Liver (tissue), 9 donors: ENCODE results near the gene HOXD1. TPM values are rescaled to one million over a fixed set of nuclear protein-coding genes. Genes with fewer than 3 reads are reported as not detected.

Experiments used
- DNase-seq: peaks from one replicate; pipeline ENCODE4 v3.0.0-alpha.2; 2017; ENCODE audit warnings: low spot score
- H3K27ac ChIP-seq, 2 donors: one replicate each; pipeline ENCODE4 v1.7.0; 2013; ENCODE audit warnings: inconsistent platforms in 2 of 2, low read length in 2 of 2, control low read depth in 1 of 2, low read depth in 1 of 2, mild to moderate bottlenecking in 1 of 2
- H3K27me3 ChIP-seq, 4 donors: one replicate each; pipeline versions ENCODE4 v1.6.1 to v1.7.0; 2013; ENCODE audit warnings: low read length in 3 of 4, inconsistent platforms in 1 of 4, mild to moderate bottlenecking in 1 of 4, moderate library complexity in 1 of 4; ENCODE audit not compliant: control insufficient read depth in 4 of 4, insufficient read depth in 4 of 4
- H3K36me3 ChIP-seq, 4 donors: one replicate each; pipeline versions ENCODE4 v1.6.1 to v1.7.0; 2013; ENCODE audit warnings: low read length in 3 of 4, mild to moderate bottlenecking in 3 of 4, low read depth in 1 of 4, moderate library complexity in 1 of 4; ENCODE audit not compliant: control insufficient read depth in 4 of 4, insufficient read depth in 3 of 4
- H3K4me1 ChIP-seq, 4 donors: one replicate each; pipeline versions ENCODE4 v1.6.1 to v1.7.0; 2013; ENCODE audit warnings: low read length in 3 of 4, mild to moderate bottlenecking in 3 of 4, moderate library complexity in 1 of 4; ENCODE audit not compliant: control insufficient read depth in 4 of 4, insufficient read depth in 4 of 4
- H3K4me3 ChIP-seq, 3 donors: one replicate each; pipeline versions ENCODE4 v1.6.1 to v1.7.0; 2013; ENCODE audit warnings: low read length in 3 of 3, control low read depth in 1 of 3, low read depth in 1 of 3, mild to moderate bottlenecking in 1 of 3
- H3K9ac ChIP-seq, 2 donors: one replicate each; pipeline ENCODE4 v1.7.0; 2013; ENCODE audit warnings: low read length in 2 of 2, mild to moderate bottlenecking in 2 of 2, moderate library complexity in 2 of 2, control low read depth in 1 of 2, low read depth in 1 of 2
- H3K9me3 ChIP-seq, 4 donors: one replicate each; pipeline versions ENCODE4 v1.6.1 to v1.7.0; 2013; ENCODE audit warnings: low read length in 3 of 4; ENCODE audit not compliant: control insufficient read depth in 4 of 4
- EGR1 ChIP-seq, 2 donors: IDR thresholded peaks; 2 replicates each; pipeline ENCODE4 v1.6.1; 2016 to 2018; ENCODE audit warnings: antibody characterized with exemption in 2 of 2, low read depth in 2 of 2
- FOXA1 ChIP-seq: IDR thresholded peaks from 2 replicates; pipeline ENCODE4 v1.6.1; 2016; ENCODE audit warnings: antibody characterized with exemption
- GABPA ChIP-seq, 2 donors: IDR thresholded peaks in 1 of 2; conservative IDR thresholded peaks in 1 of 2; 2 replicates each; pipeline ENCODE4 v1.6.1; 2016; ENCODE audit warnings: antibody characterized with exemption in 2 of 2, mild to moderate bottlenecking in 1 of 2, moderate library complexity in 1 of 2
- HNF4A ChIP-seq, 2 donors: conservative IDR thresholded peaks; 2 replicates each; pipeline ENCODE4 v1.6.1; 2016; ENCODE audit warnings: antibody characterized with exemption in 2 of 2, mild to moderate bottlenecking in 2 of 2
- HNF4G ChIP-seq: IDR thresholded peaks from 2 replicates; pipeline ENCODE4 v1.6.1; 2016; ENCODE audit warnings: antibody characterized with exemption
- JUND ChIP-seq, 2 donors: IDR thresholded peaks; 2 replicates each; pipeline ENCODE4 v1.6.1; 2016; ENCODE audit warnings: antibody characterized with exemption in 2 of 2
- NR2F2 ChIP-seq: IDR thresholded peaks from 2 replicates; pipeline ENCODE4 v1.6.1; 2016; ENCODE audit warnings: antibody characterized with exemption
- RAD21 ChIP-seq, 2 donors: IDR thresholded peaks; 2 replicates each; pipeline ENCODE4 v1.6.1; 2016; ENCODE audit warnings: antibody characterized with exemption in 2 of 2, mild to moderate bottlenecking in 2 of 2
- RXRA ChIP-seq, 2 donors: IDR thresholded peaks; 2 replicates each; pipeline ENCODE4 v1.6.1; 2017 to 2018; ENCODE audit warnings: antibody characterized with exemption in 2 of 2, mild to moderate bottlenecking in 1 of 2
- SP1 ChIP-seq: IDR thresholded peaks from 2 replicates; pipeline ENCODE4 v1.6.1; 2018; ENCODE audit warnings: antibody characterized with exemption, mild to moderate bottlenecking
- TAF1 ChIP-seq: conservative IDR thresholded peaks from 2 replicates; pipeline ENCODE4 v1.6.1; 2016; ENCODE audit warnings: antibody characterized with exemption, mild to moderate bottlenecking
- YY1 ChIP-seq: IDR thresholded peaks from 2 replicates; pipeline ENCODE4 v1.6.1; 2016; ENCODE audit warnings: antibody characterized with exemption, mild to moderate bottlenecking
- WGBS: extraction: QIAGEN DNeasy Blood & Tissue Kit; methylation state at CpG from one replicate; pipeline ENCODE4 v1.1.7; 2013; 5-methylcytosine and 5-hydroxymethylcytosine counted together
- polyA plus RNA-seq, 2 donors: library from polyadenylated mRNA; stranded (reverse) in 1 of 2; unstranded in 1 of 2; fragments of 200-250 nt in 1 of 2; fragments of >200 nt in 1 of 2; fragmentation: Nextera tagmentation in 1 of 2; extraction: Ambion mirVana in 1 of 2; gene quantifications; one replicate each; pipeline versions ENCODE4 v1.2.1 to v1.2.3, GENCODE V29; 2013 to 2015
- total RNA-seq, 2 donors: library from RNA; depleted of rRNA; stranded (reverse); fragments of >200 nt; gene quantifications; one replicate each; pipeline ENCODE4 v1.2.3, GENCODE V29; 2014
- TF ChIP-seq, protein P1 (sequence below): IDR thresholded peaks from 2 replicates; pipeline ENCODE4 v1.6.1; 2016; ENCODE audit warnings: antibody characterized with exemption
- TF ChIP-seq, protein P2 (sequence below): IDR thresholded peaks from 2 replicates; pipeline ENCODE4 v1.6.1; 2016; ENCODE audit warnings: antibody characterized with exemption
- TF ChIP-seq, protein P3 (sequence below): IDR thresholded peaks from 2 replicates; pipeline ENCODE4 v1.6.1; 2016; ENCODE audit warnings: antibody characterized with exemption, mild to moderate bottlenecking
- TF ChIP-seq, protein P4 (sequence below): IDR thresholded peaks from 2 replicates; pipeline ENCODE4 v1.6.1; 2016; ENCODE audit warnings: antibody characterized with exemption
- TF ChIP-seq, protein P5 (sequence below): fragments of 150-350 bp; IDR thresholded peaks from 2 replicates; pipeline ENCODE4 v1.5.1; 2017; ENCODE audit warnings: improper control_type of control experiment, low read depth, low read length; ENCODE audit not compliant: missing input control
- donor health status: healthy.
- donor health status: healthy.
- donor health status: healthy.
- donor health status: healthy.
- donor health status: healthy.

The HOXD1 gene
- total and polyA plus RNA-seq, 4 donors, result not detected

DNA sequence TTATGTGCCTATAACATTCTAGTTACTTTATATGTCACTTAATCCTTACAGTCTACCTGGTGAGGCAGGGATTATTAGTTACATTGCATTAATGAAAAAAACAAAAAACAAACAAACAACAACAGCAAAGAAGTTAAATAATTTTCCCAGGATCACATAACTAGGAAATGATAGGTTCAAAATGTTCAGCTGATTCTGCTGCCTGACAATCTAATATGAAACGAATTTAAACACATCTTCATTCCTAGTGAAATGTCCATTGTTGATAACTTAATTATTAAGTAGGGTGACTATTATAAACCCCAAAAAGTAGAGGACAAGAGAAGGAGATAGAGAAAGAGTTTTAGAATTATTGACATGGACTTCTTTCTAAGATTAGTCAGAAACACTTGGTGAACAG is 22.6 kb downstream of the HOXD1 start:
- Histone ChIP-seq H3K9ac (no peak overlapping the region), H3K27me3 (no peaks in the 10 kb centered on the region), H3K4me3 (no peak overlapping the region), H3K27ac (no peak overlapping the region), H3K9me3 (no peaks in the 10 kb centered on the region), H3K36me3 (no peaks in the 10 kb centered on the region), H3K4me1 (no peaks in the 10 kb centered on the region)
- WGBS, result 45% methylated on average over 1 of the region's 1 CpG
- TF ChIP-seq, protein P1, sequence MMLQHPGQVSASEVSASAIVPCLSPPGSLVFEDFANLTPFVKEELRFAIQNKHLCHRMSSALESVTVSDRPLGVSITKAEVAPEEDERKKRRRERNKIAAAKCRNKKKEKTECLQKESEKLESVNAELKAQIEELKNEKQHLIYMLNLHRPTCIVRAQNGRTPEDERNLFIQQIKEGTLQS, result no peak
- no peak for TF ChIP-seq FOXA1
- no peak for TF ChIP-seq HNF4A (conservative IDR thresholded peaks at IDR 0.05)
- no peak for TF ChIP-seq JUND (IDR thresholded peaks at IDR 0.05)
- TF ChIP-seq HNF4G, result no peak
- TF ChIP-seq RAD21 (IDR thresholded peaks at IDR 0.05), result no peak
- no peak for TF ChIP-seq SP1
- DNase-seq, result no peak

DNA sequence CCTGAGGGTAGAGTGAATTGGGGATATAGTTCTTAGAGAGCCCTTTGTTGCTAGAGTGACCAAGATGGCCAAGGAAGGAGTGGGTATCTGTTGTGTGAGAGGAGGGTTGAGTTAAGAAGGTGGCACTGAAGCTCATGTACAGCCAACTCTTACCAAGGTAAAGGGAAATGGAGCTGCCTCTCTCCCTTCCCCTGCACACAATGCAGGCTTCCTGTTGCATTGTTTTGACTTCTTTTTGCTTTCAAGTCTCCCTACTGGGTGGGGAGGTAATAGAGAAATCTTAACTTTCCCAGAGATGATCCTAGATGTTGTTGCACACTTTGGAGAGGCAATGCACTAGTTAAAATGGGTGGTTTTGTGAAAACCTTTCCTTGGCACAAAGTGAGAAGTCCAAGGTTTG is 23.8 kb downstream of the HOXD1 start:
- Histone ChIP-seq H3K36me3 (no peaks in the 10 kb centered on the region), H3K9ac (no peak overlapping the region), H3K4me3 (no peak overlapping the region), H3K9me3 (no peaks in the 10 kb centered on the region), H3K27me3 (no peaks in the 10 kb centered on the region), H3K4me1 (no peaks in the 10 kb centered on the region), H3K27ac (no peak overlapping the region)
- TF ChIP-seq, protein P2, sequence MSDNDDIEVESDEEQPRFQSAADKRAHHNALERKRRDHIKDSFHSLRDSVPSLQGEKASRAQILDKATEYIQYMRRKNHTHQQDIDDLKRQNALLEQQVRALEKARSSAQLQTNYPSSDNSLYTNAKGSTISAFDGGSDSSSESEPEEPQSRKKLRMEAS, result no peak
- TF ChIP-seq, protein P1, result no peak
- TF ChIP-seq TAF1 (no peak), RXRA (IDR thresholded peaks at IDR 0.05) (no peak), YY1 (no peak), SP1 (no peak), RAD21 (IDR thresholded peaks at IDR 0.05) (no peak), GABPA (IDR thresholded peaks at IDR 0.05 in 1 of 2, conservative IDR thresholded peaks at IDR 0.05 in 1 of 2) (no peak), HNF4G (no peak), NR2F2 (no peak), FOXA1 (no peak), EGR1 (IDR thresholded peaks at IDR 0.05; ENCODE audit: low read depth in 2 of 2) (no peak), HNF4A (conservative IDR thresholded peaks at IDR 0.05) (no peak)
- TF ChIP-seq, protein P3, sequence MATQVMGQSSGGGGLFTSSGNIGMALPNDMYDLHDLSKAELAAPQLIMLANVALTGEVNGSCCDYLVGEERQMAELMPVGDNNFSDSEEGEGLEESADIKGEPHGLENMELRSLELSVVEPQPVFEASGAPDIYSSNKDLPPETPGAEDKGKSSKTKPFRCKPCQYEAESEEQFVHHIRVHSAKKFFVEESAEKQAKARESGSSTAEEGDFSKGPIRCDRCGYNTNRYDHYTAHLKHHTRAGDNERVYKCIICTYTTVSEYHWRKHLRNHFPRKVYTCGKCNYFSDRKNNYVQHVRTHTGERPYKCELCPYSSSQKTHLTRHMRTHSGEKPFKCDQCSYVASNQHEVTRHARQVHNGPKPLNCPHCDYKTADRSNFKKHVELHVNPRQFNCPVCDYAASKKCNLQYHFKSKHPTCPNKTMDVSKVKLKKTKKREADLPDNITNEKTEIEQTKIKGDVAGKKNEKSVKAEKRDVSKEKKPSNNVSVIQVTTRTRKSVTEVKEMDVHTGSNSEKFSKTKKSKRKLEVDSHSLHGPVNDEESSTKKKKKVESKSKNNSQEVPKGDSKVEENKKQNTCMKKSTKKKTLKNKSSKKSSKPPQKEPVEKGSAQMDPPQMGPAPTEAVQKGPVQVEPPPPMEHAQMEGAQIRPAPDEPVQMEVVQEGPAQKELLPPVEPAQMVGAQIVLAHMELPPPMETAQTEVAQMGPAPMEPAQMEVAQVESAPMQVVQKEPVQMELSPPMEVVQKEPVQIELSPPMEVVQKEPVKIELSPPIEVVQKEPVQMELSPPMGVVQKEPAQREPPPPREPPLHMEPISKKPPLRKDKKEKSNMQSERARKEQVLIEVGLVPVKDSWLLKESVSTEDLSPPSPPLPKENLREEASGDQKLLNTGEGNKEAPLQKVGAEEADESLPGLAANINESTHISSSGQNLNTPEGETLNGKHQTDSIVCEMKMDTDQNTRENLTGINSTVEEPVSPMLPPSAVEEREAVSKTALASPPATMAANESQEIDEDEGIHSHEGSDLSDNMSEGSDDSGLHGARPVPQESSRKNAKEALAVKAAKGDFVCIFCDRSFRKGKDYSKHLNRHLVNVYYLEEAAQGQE, result no peak
- TF ChIP-seq, protein P4, sequence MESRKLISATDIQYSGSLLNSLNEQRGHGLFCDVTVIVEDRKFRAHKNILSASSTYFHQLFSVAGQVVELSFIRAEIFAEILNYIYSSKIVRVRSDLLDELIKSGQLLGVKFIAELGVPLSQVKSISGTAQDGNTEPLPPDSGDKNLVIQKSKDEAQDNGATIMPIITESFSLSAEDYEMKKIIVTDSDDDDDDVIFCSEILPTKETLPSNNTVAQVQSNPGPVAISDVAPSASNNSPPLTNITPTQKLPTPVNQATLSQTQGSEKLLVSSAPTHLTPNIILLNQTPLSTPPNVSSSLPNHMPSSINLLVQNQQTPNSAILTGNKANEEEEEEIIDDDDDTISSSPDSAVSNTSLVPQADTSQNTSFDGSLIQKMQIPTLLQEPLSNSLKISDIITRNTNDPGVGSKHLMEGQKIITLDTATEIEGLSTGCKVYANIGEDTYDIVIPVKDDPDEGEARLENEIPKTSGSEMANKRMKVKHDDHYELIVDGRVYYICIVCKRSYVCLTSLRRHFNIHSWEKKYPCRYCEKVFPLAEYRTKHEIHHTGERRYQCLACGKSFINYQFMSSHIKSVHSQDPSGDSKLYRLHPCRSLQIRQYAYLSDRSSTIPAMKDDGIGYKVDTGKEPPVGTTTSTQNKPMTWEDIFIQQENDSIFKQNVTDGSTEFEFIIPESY, result no peak
- TF ChIP-seq, protein P5, sequence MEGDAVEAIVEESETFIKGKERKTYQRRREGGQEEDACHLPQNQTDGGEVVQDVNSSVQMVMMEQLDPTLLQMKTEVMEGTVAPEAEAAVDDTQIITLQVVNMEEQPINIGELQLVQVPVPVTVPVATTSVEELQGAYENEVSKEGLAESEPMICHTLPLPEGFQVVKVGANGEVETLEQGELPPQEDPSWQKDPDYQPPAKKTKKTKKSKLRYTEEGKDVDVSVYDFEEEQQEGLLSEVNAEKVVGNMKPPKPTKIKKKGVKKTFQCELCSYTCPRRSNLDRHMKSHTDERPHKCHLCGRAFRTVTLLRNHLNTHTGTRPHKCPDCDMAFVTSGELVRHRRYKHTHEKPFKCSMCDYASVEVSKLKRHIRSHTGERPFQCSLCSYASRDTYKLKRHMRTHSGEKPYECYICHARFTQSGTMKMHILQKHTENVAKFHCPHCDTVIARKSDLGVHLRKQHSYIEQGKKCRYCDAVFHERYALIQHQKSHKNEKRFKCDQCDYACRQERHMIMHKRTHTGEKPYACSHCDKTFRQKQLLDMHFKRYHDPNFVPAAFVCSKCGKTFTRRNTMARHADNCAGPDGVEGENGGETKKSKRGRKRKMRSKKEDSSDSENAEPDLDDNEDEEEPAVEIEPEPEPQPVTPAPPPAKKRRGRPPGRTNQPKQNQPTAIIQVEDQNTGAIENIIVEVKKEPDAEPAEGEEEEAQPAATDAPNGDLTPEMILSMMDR, result no peak
- DNase-seq, result no peak
